Prostate gland (tissue), 2 donors: Measurements from ENCODE around the gene EEF1G.

Experiments
- CTCF ChIP-seq, 4 experiments: fragments of 200-600 bp in 2 of 4; fragments of 450-650 bp in 2 of 4; sonication (generic) in 2 of 4; IDR thresholded peaks; 1 replicate in 3 of 4; 2 replicates in 1 of 4; pipeline ENCODE4 v1.5.1; 2016 to 2019; ENCODE audit warnings: antibody characterized with exemption in 4 of 4, mild to moderate bottlenecking in 2 of 4, moderate library complexity in 2 of 4
- POLR2A ChIP-seq: fragments of 450-650 bp; IDR thresholded peaks from one replicate; pipeline ENCODE4 v1.6.1; 2016; ENCODE audit warnings: antibody characterized with exemption, mild to moderate bottlenecking

- TF ChIP-seq POLR2A, result peak; percentile 84
- TF ChIP-seq CTCF (IDR thresholded peaks at IDR 0.05), result peak in 2 of 4 experiments; percentile 35 to 39
Observed at GRCh38 chr11:62591448-62592145, 17.9 kb upstream of the EEF1G start, which contains the start of gene TUT1.
